HepG2 (cell line): Measurements from ENCODE around the gene TMEM9. TPM values are rescaled to one million over a fixed set of nuclear protein-coding genes. Genes with fewer than 3 reads are reported as not detected.

Experiments
- ATAC-seq: fragments of 200-7000 bp; cut with Tn5 transposase; 3 replicates; pipeline ENCODE4 v1.9.1; 2020; ENCODE audit warnings: mild to moderate bottlenecking, moderate library complexity
- BruUV-seq: library from RNA; stranded (reverse); fragments of 400-500 nt; replicated peaks from 2 replicates; lab custom pipeline; 2021; lab: Mats Ljungman, UMichigan
- CTCF ChIA-PET: fragments of 300-600 bp; formaldehyde crosslinking; extraction: SDS; loops from one replicate; lab custom pipeline; 2021; ENCODE audit warnings: low total read pairs, inconsistent platforms, low intra/inter-chr PET ratio; lab: Yijun Ruan, JAX
- POLR2A ChIA-PET: fragments of 350-600 bp; sonication (Branson Sonifier 250); formaldehyde crosslinking; loops from one replicate; lab custom pipeline; 2020; ENCODE audit warnings: antibody characterized with exemption, inconsistent platforms; lab: Yijun Ruan, JAX
- DNase-seq: peaks from one replicate; pipeline ENCODE4 v3.0.0-alpha.2; 2015; ENCODE audit warnings: low spot score
- FAIRE-seq: peaks from 3 replicates; lab custom pipeline; 2011; peaks lifted over from hg19 to GRCh38; lab: Jason Lieb, UNC
- H2AFZ ChIP-seq: one replicate; pipeline ENCODE4 v1.6.1; 2011; ENCODE audit warnings: low read length, inconsistent platforms
- H3K27ac ChIP-seq: fragments of 300-600 bp; 3 replicates; pipeline ENCODE4 v1.8.0; 2011; ENCODE audit warnings: mixed run types, mild to moderate bottlenecking, mixed read lengths, low read length, inconsistent platforms; ENCODE audit not compliant: insufficient read depth; ENCODE audit errors: extremely low read length
- H3K27me3 ChIP-seq, 2 experiments: fragments of 200-600 bp in 1 of 2; 2 replicates in 1 of 2; 3 replicates in 1 of 2; pipeline versions ENCODE4 v1.6.0 to v1.8.0; 2011; ENCODE audit warnings: low read length in 2 of 2, mild to moderate bottlenecking in 2 of 2, moderate library complexity in 2 of 2, inconsistent platforms in 1 of 2; ENCODE audit not compliant: insufficient read depth in 2 of 2, control insufficient read depth in 1 of 2
- H3K36me3 ChIP-seq, 2 experiments: fragments of 200-600 bp in 1 of 2; replicated peaks in 1 of 2; 2 replicates in 1 of 2; 3 replicates in 1 of 2; pipeline versions ENCODE4 v1.5.1 to v1.8.0; 2011; ENCODE audit warnings: low read length in 2 of 2, inconsistent platforms in 1 of 2; ENCODE audit not compliant: insufficient read depth in 2 of 2, control insufficient read depth in 1 of 2
- H3K4me1 ChIP-seq: 2 replicates; pipeline ENCODE4 v1.5.1; 2012; ENCODE audit warnings: low read length, inconsistent platforms; ENCODE audit not compliant: insufficient read depth
- H3K4me2 ChIP-seq: 2 replicates; pipeline ENCODE4 v1.6.0; 2011; ENCODE audit warnings: low read depth, low read length, inconsistent platforms
- H3K4me3 ChIP-seq, 3 experiments: fragments of 200-600 bp in 1 of 3; sonication (generic), shearing (Covaris generic) in 1 of 3; replicated peaks in 1 of 3; 2 replicates each; pipeline ENCODE4 v1.5.1; 2011 to 2016; ENCODE audit warnings: low read length in 3 of 3, inconsistent platforms in 2 of 3, low read depth in 2 of 3, mild to moderate bottlenecking in 2 of 3, control low read depth in 1 of 3, mixed read lengths in 1 of 3; ENCODE audit not compliant: insufficient read depth in 1 of 3
- H3K79me2 ChIP-seq: one replicate; pipeline ENCODE4 v1.6.1; 2011; ENCODE audit warnings: low read length, inconsistent platforms; ENCODE audit not compliant: insufficient read depth
- H3K9ac ChIP-seq: 2 replicates; pipeline ENCODE4 v1.6.0; 2011; ENCODE audit warnings: mild to moderate bottlenecking, low read depth, low read length, inconsistent platforms; ENCODE audit not compliant: insufficient read depth
- H3K9me3 ChIP-seq: 2 replicates; pipeline ENCODE4 v1.5.1; 2012; ENCODE audit warnings: mild to moderate bottlenecking, low read length
- H4K20me1 ChIP-seq: 2 replicates; pipeline ENCODE4 v1.6.0; 2011; ENCODE audit warnings: inconsistent platforms, mild to moderate bottlenecking, low read length, moderate library complexity; ENCODE audit not compliant: insufficient read depth
- CREM ChIP-seq, 2 experiments: sonication (generic) in 1 of 2; formaldehyde crosslinking in 1 of 2; IDR thresholded peaks; 2 replicates each; pipeline versions ENCODE4 v1.4.0 to v1.6.1; 2016 to 2020; ENCODE audit warnings: antibody characterized with exemption in 1 of 2, mild to moderate bottlenecking in 1 of 2, missing genetic modification reagents in 1 of 2
- GMEB1 ChIP-seq: sonication (generic); formaldehyde crosslinking; IDR thresholded peaks from 2 replicates; pipeline ENCODE4 v1.5.1; 2020; ENCODE audit warnings: missing genetic modification reagents, mild to moderate bottlenecking, borderline replicate concordance
- HNF4A ChIP-seq: sonication (generic); formaldehyde crosslinking; IDR thresholded peaks from 2 replicates; pipeline ENCODE4 v1.4.0; 2020; ENCODE audit warnings: missing genetic modification reagents
- ISL2 ChIP-seq: sonication (generic); formaldehyde crosslinking; IDR thresholded peaks from 2 replicates; pipeline ENCODE4 v1.5.0; 2020; ENCODE audit warnings: missing genetic modification reagents
- MTA1 ChIP-seq: sonication (generic); formaldehyde crosslinking; IDR thresholded peaks from 2 replicates; pipeline ENCODE4 v1.4.0; 2020; ENCODE audit warnings: missing genetic modification reagents, mild to moderate bottlenecking, borderline replicate concordance
- RXRA ChIP-seq: sonication (generic); formaldehyde crosslinking; IDR thresholded peaks from 2 replicates; pipeline ENCODE4 v1.5.1; 2020; ENCODE audit warnings: missing genetic modification reagents
- SOX13 ChIP-seq, 3 experiments: fragments of 450-650 bp in 1 of 3; sonication (generic) in 1 of 3; formaldehyde crosslinking in 1 of 3; IDR thresholded peaks in 2 of 3; conservative IDR thresholded peaks in 1 of 3; 2 replicates each; pipeline versions ENCODE4 v1.5.0 to v1.6.1; 2016 to 2020; ENCODE audit warnings: antibody characterized with exemption in 1 of 3, mild to moderate bottlenecking in 1 of 3, missing compliant biosample characterization in 1 of 3, missing genetic modification reagents in 1 of 3, moderate library complexity in 1 of 3
- SRY ChIP-seq: sonication (generic); formaldehyde crosslinking; IDR thresholded peaks from 2 replicates; pipeline ENCODE4 v1.8.0; 2022; ENCODE audit warnings: mild to moderate bottlenecking, missing genetic modification reagents
- THRA ChIP-seq: sonication (generic); formaldehyde crosslinking; IDR thresholded peaks from 2 replicates; pipeline ENCODE4 v1.4.0; 2020; ENCODE audit warnings: missing genetic modification reagents, borderline replicate concordance
- ZBTB8A ChIP-seq: sonication (generic); formaldehyde crosslinking; IDR thresholded peaks from 2 replicates; pipeline ENCODE4 v1.4.0; 2020; ENCODE audit warnings: mild to moderate bottlenecking, low read depth, missing genetic modification reagents, borderline replicate concordance
- WGBS: methylation state at CpG from one replicate; pipeline ENCODE4 v1.1.6; 2017; ENCODE audit warnings: low lambda C conversion rate; 5-methylcytosine and 5-hydroxymethylcytosine counted together
- in situ Hi-C: cut with HindIII; loops from 2 replicates; pipeline ENCODE4 v1.10.0; 2017; ENCODE audit warnings: low pct_unique_long_range_greater_than_20kb; ENCODE audit not compliant: extremely low pct_ligation_motif_present
- intact Hi-C: fragments of 100-400 bp; cut with micrococcal nuclease; formaldehyde crosslinking; loops from one replicate; pipeline ENCODE4 v1.10.0; 2022; ENCODE audit not compliant: unreplicated experiment
- polyA plus RNA-seq, 8 experiments: library from polyadenylated mRNA; depleted of rRNA in 3 of 8; stranded (reverse) in 7 of 8; unstranded in 1 of 8; fragments of >200 nt; fragmentation: Illumina TruSeq in 4 of 8; extraction: Trizol in 4 of 8; gene quantifications; 2 replicates each; pipeline versions ENCODE4 v1.2.1 to v1.2.3, GENCODE V29; 2011 to 2016; ENCODE audit warnings: low read depth in 4 of 8, missing spikeins in 1 of 8, mixed read lengths in 1 of 8; ENCODE audit not compliant: insufficient read depth in 1 of 8
- total RNA-seq, 5 experiments: library from RNA; depleted of rRNA; stranded (reverse); fragments of >200 nt; fragmentation: Illumina TruSeq; extraction: Trizol; gene quantifications; 2 replicates each; pipeline ENCODE4 v1.2.3, GENCODE V29; 2016; ENCODE audit warnings: low read depth in 1 of 5
- TF ChIP-seq, protein P1 (sequence below): IDR thresholded peaks from 2 replicates; pipeline ENCODE4 v1.6.1; 2016; ENCODE audit warnings: missing biosample characterization, missing genetic modification reagents, low read depth
- TF ChIP-seq, protein P2 (sequence below): sonication (generic); formaldehyde crosslinking; IDR thresholded peaks from 2 replicates; pipeline ENCODE4 v1.8.0; 2022; ENCODE audit warnings: mild to moderate bottlenecking, missing genetic modification reagents; ENCODE audit not compliant: insufficient replicate concordance

TMEM9 gene
- total and polyA plus RNA-seq, 2 of the 13 experiments (the other 11 are each of a cell fraction or from before 2014, with no cell fraction given): 60.9 to 102 TPM

DNA sequence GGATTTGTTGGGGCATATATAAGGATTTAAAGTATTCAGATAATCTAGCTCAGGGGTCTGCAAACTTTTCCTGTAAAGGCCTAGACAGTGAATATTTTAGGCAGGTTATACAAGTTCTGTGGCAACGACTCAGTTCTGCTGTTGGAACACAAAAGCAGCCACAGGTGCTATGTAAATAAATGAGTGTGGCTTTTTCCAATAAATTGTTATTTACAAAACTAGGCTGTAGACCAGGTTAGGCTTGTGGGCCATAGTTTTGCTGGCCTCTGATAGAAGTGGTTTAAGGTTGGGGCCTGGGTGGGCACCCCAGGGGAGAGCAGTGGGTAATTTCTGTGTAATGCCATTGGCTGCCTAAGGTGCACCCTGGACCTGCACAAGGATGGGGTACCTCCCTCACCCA is 19.5 kb upstream of the TMEM9 start:
- Histone ChIP-seq H2AFZ (no peak overlapping the region), H3K27ac (no peak overlapping the region), H3K27me3 (no peaks in the 10 kb centered on the region; a peak in 1 of 5 replicates), H3K9me3 (no peaks in the 10 kb centered on the region), H3K79me2 (no peaks in the 10 kb centered on the region), H4K20me1 (no peaks in the 10 kb centered on the region), H3K4me3 (no peak overlapping the region), H3K4me1 (peaks cover 79% of the 10 kb centered on the region), H3K4me2 (no peak overlapping the region), H3K9ac (no peak overlapping the region), H3K36me3 (no peaks in the 10 kb centered on the region)
- DNase-seq (no peak), FAIRE-seq (no peak), ATAC-seq (no peak)
- intact Hi-C loops (loop anchor here (1.0 kb wide), 1 partner anchor 50 kb away; no protein-coding TSS in a partner anchor), in situ Hi-C loops (no loop called here)
- TF ChIP-seq SRY (CRISPR knock-in tag) (no peak), THRA (CRISPR knock-in tag) (no peak), HNF4A (CRISPR knock-in tag) (no peak), RXRA (CRISPR knock-in tag) (no peak), ISL2 (no peak), SOX13 (IDR thresholded peaks at IDR 0.05) (no peak), SOX13 (CRISPR knock-in tag; conservative IDR thresholded peaks at IDR 0.05 in 1 of 2, IDR thresholded peaks at IDR 0.05 in 1 of 2) (no peak), ZBTB8A (CRISPR knock-in tag) (no peak), CREM (IDR thresholded peaks at IDR 0.05) (no peak), CREM (CRISPR knock-in tag; IDR thresholded peaks at IDR 0.05) (no peak), GMEB1 (CRISPR knock-in tag) (no peak), MTA1 (CRISPR knock-in tag) (no peak)
- TF ChIP-seq, protein P1, sequence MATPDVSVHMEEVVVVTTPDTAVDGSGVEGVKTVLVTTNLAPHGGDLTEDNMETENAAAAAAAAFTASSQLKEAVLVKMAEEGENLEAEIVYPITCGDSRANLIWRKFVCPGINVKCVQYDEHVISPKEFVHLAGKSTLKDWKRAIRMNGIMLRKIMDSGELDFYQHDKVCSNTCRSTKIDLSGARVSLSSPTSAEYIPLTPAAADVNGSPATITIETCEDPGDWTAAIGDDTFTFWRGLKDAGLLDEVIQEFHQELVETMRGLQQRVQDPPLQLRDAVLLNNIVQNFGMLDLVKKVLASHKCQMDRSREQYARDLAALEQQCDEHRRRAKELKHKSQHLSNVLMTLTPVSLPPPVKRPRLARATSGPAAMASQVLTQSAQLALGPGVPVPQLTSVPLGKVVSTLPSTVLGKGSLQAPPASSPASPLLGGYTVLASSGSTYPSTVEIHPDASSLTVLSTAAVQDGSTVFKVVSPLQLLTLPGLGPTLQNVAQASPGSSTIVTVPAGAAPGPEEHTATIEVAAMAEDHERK (CRISPR knock-in tag): no peak
- TF ChIP-seq, protein P2, sequence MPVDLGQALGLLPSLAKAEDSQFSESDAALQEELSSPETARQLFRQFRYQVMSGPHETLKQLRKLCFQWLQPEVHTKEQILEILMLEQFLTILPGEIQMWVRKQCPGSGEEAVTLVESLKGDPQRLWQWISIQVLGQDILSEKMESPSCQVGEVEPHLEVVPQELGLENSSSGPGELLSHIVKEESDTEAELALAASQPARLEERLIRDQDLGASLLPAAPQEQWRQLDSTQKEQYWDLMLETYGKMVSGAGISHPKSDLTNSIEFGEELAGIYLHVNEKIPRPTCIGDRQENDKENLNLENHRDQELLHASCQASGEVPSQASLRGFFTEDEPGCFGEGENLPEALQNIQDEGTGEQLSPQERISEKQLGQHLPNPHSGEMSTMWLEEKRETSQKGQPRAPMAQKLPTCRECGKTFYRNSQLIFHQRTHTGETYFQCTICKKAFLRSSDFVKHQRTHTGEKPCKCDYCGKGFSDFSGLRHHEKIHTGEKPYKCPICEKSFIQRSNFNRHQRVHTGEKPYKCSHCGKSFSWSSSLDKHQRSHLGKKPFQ (CRISPR knock-in tag): no peak
- WGBS: 0% methylated on average over 1 of the region's 1 CpG
- CTCF ChIA-PET: no interaction called here
- BruUV-seq: no TSS peak
- POLR2A ChIA-PET: interaction anchor here (1.3 kb wide), 1 partner anchor 17 kb away, joined by 3 read pairs; the partner anchor contains the start of gene IGFN1
